Gastrocnemius medialis (tissue), 4 donors: ENCODE data around the gene TENM3. TPM values are rescaled to one million over a fixed set of nuclear protein-coding genes. Genes with fewer than 3 reads are reported as not detected.

Source experiments
- ATAC-seq, 2 donors: fragments of 150-250 bp; one replicate each; pipeline ENCODE4 v1.9.1; 2016
- DNase-seq, 2 donors: peaks; one replicate each; pipeline ENCODE4 v3.0.0-alpha.2; 2019
- H3K27ac ChIP-seq, 4 donors: fragments of 200-600 bp; sonication (generic); 1 replicate in 1 of 4; 2 replicates in 3 of 4; pipeline ENCODE4 v1.5.1; 2016 to 2018; ENCODE audit warnings: mild to moderate bottlenecking in 2 of 4, moderate library complexity in 1 of 4
- H3K27me3 ChIP-seq, 3 donors: fragments of 200-600 bp; sonication (generic) in 2 of 3; 1 replicate in 1 of 3; 2 replicates in 2 of 3; pipeline versions ENCODE4 v1.5.1 to v1.6.0; 2016 to 2019; ENCODE audit warnings: mild to moderate bottlenecking in 1 of 3, moderate library complexity in 1 of 3
- H3K36me3 ChIP-seq, 2 donors: fragments of 200-600 bp; sonication (generic) in 1 of 2; one replicate each; pipeline ENCODE4 v1.5.1; 2017 to 2018
- H3K4me1 ChIP-seq, 2 donors: fragments of 200-600 bp; sonication (generic) in 1 of 2; one replicate each; pipeline ENCODE4 v1.5.1; 2016 to 2017; ENCODE audit warnings: mild to moderate bottlenecking in 2 of 2
- H3K4me3 ChIP-seq, 4 donors: fragments of 200-600 bp; sonication (generic) in 3 of 4; 1 replicate in 1 of 4; 2 replicates in 3 of 4; pipeline ENCODE4 v1.5.1; 2016 to 2019; ENCODE audit warnings: mild to moderate bottlenecking in 2 of 4
- H3K9me3 ChIP-seq, 3 donors: fragments of 200-600 bp; sonication (generic) in 2 of 3; 1 replicate in 1 of 3; 2 replicates in 2 of 3; pipeline ENCODE4 v1.5.1; 2016 to 2019
- CTCF ChIP-seq, 5 experiments: fragments of 450-650 bp in 3 of 5; fragments of 200-600 bp in 2 of 5; sonication (generic) in 2 of 5; IDR thresholded peaks in 4 of 5; conservative IDR thresholded peaks in 1 of 5; 1 replicate in 4 of 5; 2 replicates in 1 of 5; pipeline ENCODE4 v1.5.1; 2016 to 2019; ENCODE audit warnings: antibody characterized with exemption in 5 of 5, mild to moderate bottlenecking in 3 of 5, moderate library complexity in 3 of 5
- POLR2A ChIP-seq, 2 donors: fragments of 450-650 bp; IDR thresholded peaks; one replicate each; pipeline ENCODE4 v1.6.1; 2017; ENCODE audit warnings: antibody characterized with exemption in 2 of 2, mild to moderate bottlenecking in 2 of 2, moderate library complexity in 2 of 2
- in situ Hi-C, 4 donors: fragments of 200-750 bp; cut with MboI; loops; one replicate each; pipeline versions ENCODE4 v1.15.0 to v1.8.0; 2017; ENCODE audit warnings: low sequenced_read_pairs in 4 of 4
- intact Hi-C: fragments of 100-400 bp; cut with DNase I; formaldehyde crosslinking; loops from one replicate; pipeline ENCODE4 v1.15.1; 2023; ENCODE audit warnings: low total_unique reads
- total RNA-seq, 4 donors: library from RNA; depleted of rRNA; stranded (reverse); fragments of >200 nt; gene quantifications; one replicate each; pipeline versions ENCODE4 v1.1.0 to v1.2.3, GENCODE V29; 2016

The TENM3 gene
- total RNA-seq, 4 donors from 2014 or later, result 8.3 to 16.2 (median 12.3) TPM

- intact Hi-C loops (loop anchor here (10.0 kb wide), 1 partner anchor 230 kb away; no protein-coding TSS in a partner anchor), in situ Hi-C loops (no loop called here)
- Histone ChIP-seq H3K27ac (no peak overlapping the region), H3K36me3 (no peaks in the 10 kb centered on the region), H3K27me3 (no peaks in the 10 kb centered on the region), H3K4me3 (no peak overlapping the region), H3K9me3 (no peaks in the 10 kb centered on the region), H3K4me1 (peaks cover 0 to 2% of the 10 kb centered on the region in 2 donors)
- TF ChIP-seq POLR2A (IDR thresholded peaks at IDR 0.05), result no peak
- no peak for TF ChIP-seq CTCF (IDR thresholded peaks at IDR 0.05 in 4 of 5, conservative IDR thresholded peaks at IDR 0.05 in 1 of 5)
- DNase-seq (no peak), ATAC-seq (no peak)
Measured at GRCh38 chr4:182215148-182215547, 28.1 kb upstream of the TENM3 start.

DNA sequence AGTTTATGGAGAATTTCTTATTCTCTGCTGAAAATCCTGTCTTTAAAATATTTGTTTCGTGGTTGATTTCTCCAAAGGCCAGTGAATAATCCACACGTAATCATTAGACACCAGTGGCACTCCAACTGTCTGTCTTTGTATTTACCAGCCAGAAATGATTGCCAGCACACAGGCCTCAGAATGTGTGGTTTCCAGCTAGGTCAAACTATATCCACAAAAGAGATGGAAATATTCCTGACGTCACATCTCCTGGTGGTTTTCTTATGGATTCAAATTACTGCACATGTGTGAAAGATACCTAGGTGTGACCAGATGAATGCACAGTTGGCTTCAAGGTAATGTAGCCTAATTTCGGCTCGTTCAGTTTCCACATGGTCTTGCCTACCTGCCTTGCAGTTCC lies 27.2 kb upstream of the TENM3 start:
- H3K27ac ChIP-seq, result no peak overlapping the region
- H3K36me3 ChIP-seq, result no peaks in the 10 kb centered on the region
- ATAC-seq (no peak), DNase-seq (no peak)
- no peaks in the 10 kb centered on the region for H3K9me3 ChIP-seq
- no peaks in the 10 kb centered on the region for H3K27me3 ChIP-seq
- no peak overlapping the region for H3K4me3 ChIP-seq
- peaks cover 0 to 2% of the 10 kb centered on the region in 2 donors for H3K4me1 ChIP-seq
- in situ Hi-C loops, result no loop called here
- intact Hi-C loops, result loop anchor here (10.0 kb wide), 1 partner anchor 229 kb away; no protein-coding TSS in a partner anchor
- TF ChIP-seq POLR2A (IDR thresholded peaks at IDR 0.05) (no peak), CTCF (IDR thresholded peaks at IDR 0.05 in 4 of 5, conservative IDR thresholded peaks at IDR 0.05 in 1 of 5) (no peak)

GRCh38 chr4:182219411-182220056 lies 23.7 kb upstream of the TENM3 start:
- no peak for DNase-seq
- no peak for ATAC-seq
- TF ChIP-seq POLR2A (IDR thresholded peaks at IDR 0.05), result no peak
- no peak for TF ChIP-seq CTCF (IDR thresholded peaks at IDR 0.05 in 4 of 5, conservative IDR thresholded peaks at IDR 0.05 in 1 of 5)
- no peaks in the 10 kb centered on the region for H3K9me3 ChIP-seq
- no peaks in the 10 kb centered on the region for H3K4me1 ChIP-seq
- no peaks in the 10 kb centered on the region for H3K36me3 ChIP-seq
- in situ Hi-C loops, result no loop called here
- H3K4me3 ChIP-seq, result no peak overlapping the region
- no peak overlapping the region for H3K27ac ChIP-seq
- no peaks in the 10 kb centered on the region for H3K27me3 ChIP-seq
- intact Hi-C loops, result loop anchor here (10.0 kb wide), 1 partner anchor 225 kb away; no protein-coding TSS in a partner anchor

DNA sequence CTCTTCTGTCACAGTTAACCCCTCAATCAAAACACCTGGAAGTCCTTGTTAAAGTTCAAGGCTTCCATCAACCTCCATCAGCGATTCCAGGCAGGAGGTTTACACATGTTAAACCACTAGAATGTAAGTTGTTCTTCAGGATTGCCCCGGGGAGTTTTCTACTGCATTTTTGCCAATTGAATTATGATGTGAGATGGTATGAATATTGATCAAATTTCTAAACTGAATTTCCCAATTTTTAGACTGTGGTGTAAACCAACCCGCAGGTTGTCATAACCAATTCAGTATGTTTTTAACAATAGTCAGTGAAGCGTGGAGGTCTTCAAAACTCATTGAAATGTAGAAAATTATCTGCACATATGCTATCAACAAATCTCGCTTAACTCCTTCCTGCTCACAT lies 21.2 kb upstream of the TENM3 start:
- ATAC-seq, result no peak
- no peaks in the 10 kb centered on the region for H3K9me3 ChIP-seq
- no peaks in the 10 kb centered on the region for H3K4me1 ChIP-seq
- in situ Hi-C loops, result no loop called here
- no peaks in the 10 kb centered on the region for H3K36me3 ChIP-seq
- no peak overlapping the region for H3K27ac ChIP-seq
- TF ChIP-seq CTCF (IDR thresholded peaks at IDR 0.05 in 4 of 5, conservative IDR thresholded peaks at IDR 0.05 in 1 of 5) (no peak), POLR2A (IDR thresholded peaks at IDR 0.05) (no peak)
- H3K27me3 ChIP-seq, result no peaks in the 10 kb centered on the region
- intact Hi-C loops, result no loop called here
- no peak overlapping the region for H3K4me3 ChIP-seq
- DNase-seq, result no peak

GRCh38 chr4:182222766-182223165 lies 20.4 kb upstream of the TENM3 start:
- intact Hi-C loops (no loop called here), in situ Hi-C loops (no loop called here)
- Histone ChIP-seq H3K4me3 (no peak overlapping the region), H3K27ac (no peak overlapping the region), H3K36me3 (no peaks in the 10 kb centered on the region), H3K27me3 (no peaks in the 10 kb centered on the region), H3K4me1 (no peaks in the 10 kb centered on the region), H3K9me3 (no peaks in the 10 kb centered on the region)
- no peak for ATAC-seq
- TF ChIP-seq CTCF (IDR thresholded peaks at IDR 0.05 in 4 of 5, conservative IDR thresholded peaks at IDR 0.05 in 1 of 5) (no peak), POLR2A (IDR thresholded peaks at IDR 0.05) (no peak)
- no peak for DNase-seq
